GM12878 (cell line): ENCODE results near the gene HCK. TPM values are rescaled to one million over a fixed set of nuclear protein-coding genes. Genes with fewer than 3 reads are reported as not detected.

ENCODE experiments used
- ATF2 ChIP-seq: IDR thresholded peaks from 2 replicates; pipeline ENCODE4 v1.6.1; 2012; ENCODE audit warnings: low read length, inconsistent platforms
- ATF7 ChIP-seq: fragments of 450-650 bp; IDR thresholded peaks from 2 replicates; pipeline ENCODE4 v1.6.1; 2016; ENCODE audit warnings: low read depth, mild to moderate bottlenecking
- BMI1 ChIP-seq: fragments of 450-650 bp; IDR thresholded peaks from 2 replicates; pipeline ENCODE4 v1.6.1; 2016; ENCODE audit warnings: mild to moderate bottlenecking, moderate library complexity, borderline replicate concordance
- CEBPZ ChIP-seq: fragments of 150-350 bp; IDR thresholded peaks from 2 replicates; pipeline ENCODE4 v1.6.1; 2016; ENCODE audit warnings: low read depth, low read length
- CHD1 ChIP-seq: IDR thresholded peaks from 2 replicates; pipeline ENCODE4 v1.6.1; 2012; ENCODE audit warnings: low read depth, low read length, improper control_type of control experiment
- CREM ChIP-seq: IDR thresholded peaks from 2 replicates; pipeline ENCODE4 v1.6.1; 2014; ENCODE audit warnings: antibody characterized with exemption, low read depth
- E2F4 ChIP-seq: IDR thresholded peaks from 2 replicates; pipeline ENCODE4 v1.6.1; 2012; ENCODE audit warnings: low read depth, low read length, improper control_type of control experiment
- E4F1 ChIP-seq: fragments of 450-650 bp; IDR thresholded peaks from 2 replicates; pipeline ENCODE4 v1.6.1; 2018; ENCODE audit warnings: borderline replicate concordance, mild to moderate bottlenecking; ENCODE audit not compliant: partially characterized antibody
- EZH2 ChIP-seq: IDR thresholded peaks from 2 replicates; pipeline ENCODE4 v1.6.1; 2012; ENCODE audit warnings: low read depth, mild to moderate bottlenecking, control low read depth, inconsistent platforms, low read length, borderline replicate concordance; ENCODE audit not compliant: control insufficient read depth
- MEF2A ChIP-seq: IDR thresholded peaks from 2 replicates; pipeline ENCODE4 v1.6.1; 2011; ENCODE audit warnings: low read depth, mild to moderate bottlenecking, low read length, moderate library complexity; ENCODE audit not compliant: insufficient read depth
- RFX5 ChIP-seq: IDR thresholded peaks from 2 replicates; pipeline ENCODE4 v1.6.1; 2011; ENCODE audit warnings: low read depth, low read length, improper control_type of control experiment
- SIN3A ChIP-seq: IDR thresholded peaks from 2 replicates; pipeline ENCODE4 v1.6.1; 2012; ENCODE audit warnings: low read depth, low read length, improper control_type of control experiment
- STAT1 ChIP-seq: fragments of 450-650 bp; conservative IDR thresholded peaks from 2 replicates; pipeline ENCODE4 v1.6.1; 2014; ENCODE audit warnings: antibody characterized with exemption, mild to moderate bottlenecking
- USF1 ChIP-seq: IDR thresholded peaks from 2 replicates; pipeline ENCODE4 v1.6.1; 2011; ENCODE audit warnings: borderline replicate concordance, low read depth, mild to moderate bottlenecking, moderate library complexity, mixed read lengths, low read length; ENCODE audit not compliant: insufficient read depth; ENCODE audit errors: extremely low read length
- YY1 ChIP-seq: IDR thresholded peaks from 2 replicates; pipeline ENCODE4 v1.6.1; 2011; ENCODE audit warnings: low read depth, mild to moderate bottlenecking, low read length
- polyA plus RNA-seq, 11 experiments: library from polyadenylated mRNA; depleted of rRNA in 4 of 11; unstranded in 6 of 11; stranded (reverse) in 5 of 11; fragments of >200 nt; fragmentation: Nextera tagmentation in 4 of 11; fragmentation: Illumina TruSeq in 1 of 11; extraction: Ambion mirVana in 4 of 11; extraction: Trizol in 1 of 11; gene quantifications; 1 replicate in 1 of 11; 2 replicates in 10 of 11; pipeline versions ENCODE4 v1.2.1 to v1.2.3, GENCODE V29; 2011 to 2016; ENCODE audit warnings: inconsistent platforms in 2 of 11, missing spikeins in 2 of 11, low read depth in 1 of 11
- total RNA-seq, 4 experiments: library from RNA; depleted of rRNA in 3 of 4; stranded (reverse); fragments of >200 nt in 3 of 4; fragmentation: Illumina TruSeq in 1 of 4; extraction: Trizol in 1 of 4; gene quantifications; 2 replicates each; pipeline versions ENCODE4 v1.2.1 to v1.2.3, GENCODE V29; 2013 to 2021

The HCK gene
- total and polyA plus RNA-seq, 10 of the 15 experiments (the other 5 are each of a cell fraction or from before 2014, with no cell fraction given), result 1.3 to 30.3 (median 18.5) TPM

DNA sequence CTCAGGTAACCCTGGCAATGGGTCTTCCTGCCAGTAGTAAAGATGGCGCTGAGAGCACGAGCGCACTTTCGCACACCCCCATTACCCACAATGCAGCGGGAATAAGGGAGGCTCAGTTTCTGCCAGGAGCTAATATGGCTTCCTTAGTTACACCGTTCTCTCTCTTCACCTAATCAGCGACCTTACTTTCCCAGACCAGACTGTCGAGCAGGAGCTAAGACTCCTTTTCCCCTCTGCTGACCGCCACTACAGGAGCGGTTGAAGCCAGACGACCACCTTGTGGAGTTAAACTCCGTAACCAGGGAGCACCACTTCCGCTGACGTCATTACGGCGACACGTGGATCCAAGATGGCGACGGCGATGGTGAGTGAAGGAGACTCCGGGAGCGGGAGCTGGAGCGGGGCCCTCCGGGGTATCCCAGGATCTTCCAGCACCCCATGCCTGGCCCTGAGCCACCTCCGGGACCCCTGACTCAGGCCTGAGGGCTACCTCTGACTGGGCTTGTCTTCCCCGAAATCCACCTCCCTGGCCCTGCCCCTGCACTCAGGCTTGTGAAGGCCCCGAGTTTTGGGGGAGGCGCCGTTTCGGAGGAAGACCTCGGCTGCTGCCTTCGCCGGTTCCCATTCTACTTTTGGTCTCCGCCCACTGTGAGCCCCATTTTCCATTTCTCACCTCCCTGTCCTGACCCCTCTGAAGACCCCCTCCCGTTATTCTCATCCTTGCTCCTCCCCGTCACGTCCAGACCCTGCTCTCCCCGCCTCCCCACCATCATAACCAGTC lies 57.5 kb downstream of the HCK start, which contains the start of gene TM9SF4 (continued):
- TF ChIP-seq E4F1, result peak; percentile 91
- TF ChIP-seq CREM, result peak; percentile 98
- 0 out of 2 replicates have a peak, but pooled peaks have one; percentile 50 for TF ChIP-seq RFX5
- TF ChIP-seq CEBPZ, result no peak
- TF ChIP-seq ATF7, result peak; percentile 100
- no peak for TF ChIP-seq MEF2A
- no peak for TF ChIP-seq E2F4
- peak; percentile 53; the same call in 1 of the 2 replicates for TF ChIP-seq BMI1
- TF ChIP-seq SIN3A, result peak; percentile 89; the same call in 1 of the 2 replicates
- TF ChIP-seq CHD1, result no peak; the same call in 1 of the 2 replicates
- TF ChIP-seq ATF2, result peak; percentile 83
- TF ChIP-seq YY1, result peak; percentile 99
- TF ChIP-seq EZH2, result no peak
- peak; percentile 71; the same call in 1 of the 2 replicates for TF ChIP-seq STAT1
- TF ChIP-seq USF1, result peak; percentile 81
